Measurements from ENCODE around the gene MAP2K4. TPM values are rescaled to one million over a fixed set of nuclear protein-coding genes. Genes with fewer than 3 reads are reported as not detected.
A peak's percentile ranks its signal among the peaks of the same experiment; 100 is the strongest.

Gene MAP2K4
- total and polyA plus RNA-seq, 2 of the 13 experiments (the other 11 are each of a cell fraction or from before 2014, with no cell fraction given), result 21.5 to 35.6 TPM

GRCh38 chr17:11997147-11997971 lies 23.3 kb upstream of the MAP2K4 start, which contains the start of gene ZNF18 (continued):
- TF ChIP-seq, protein P1, sequence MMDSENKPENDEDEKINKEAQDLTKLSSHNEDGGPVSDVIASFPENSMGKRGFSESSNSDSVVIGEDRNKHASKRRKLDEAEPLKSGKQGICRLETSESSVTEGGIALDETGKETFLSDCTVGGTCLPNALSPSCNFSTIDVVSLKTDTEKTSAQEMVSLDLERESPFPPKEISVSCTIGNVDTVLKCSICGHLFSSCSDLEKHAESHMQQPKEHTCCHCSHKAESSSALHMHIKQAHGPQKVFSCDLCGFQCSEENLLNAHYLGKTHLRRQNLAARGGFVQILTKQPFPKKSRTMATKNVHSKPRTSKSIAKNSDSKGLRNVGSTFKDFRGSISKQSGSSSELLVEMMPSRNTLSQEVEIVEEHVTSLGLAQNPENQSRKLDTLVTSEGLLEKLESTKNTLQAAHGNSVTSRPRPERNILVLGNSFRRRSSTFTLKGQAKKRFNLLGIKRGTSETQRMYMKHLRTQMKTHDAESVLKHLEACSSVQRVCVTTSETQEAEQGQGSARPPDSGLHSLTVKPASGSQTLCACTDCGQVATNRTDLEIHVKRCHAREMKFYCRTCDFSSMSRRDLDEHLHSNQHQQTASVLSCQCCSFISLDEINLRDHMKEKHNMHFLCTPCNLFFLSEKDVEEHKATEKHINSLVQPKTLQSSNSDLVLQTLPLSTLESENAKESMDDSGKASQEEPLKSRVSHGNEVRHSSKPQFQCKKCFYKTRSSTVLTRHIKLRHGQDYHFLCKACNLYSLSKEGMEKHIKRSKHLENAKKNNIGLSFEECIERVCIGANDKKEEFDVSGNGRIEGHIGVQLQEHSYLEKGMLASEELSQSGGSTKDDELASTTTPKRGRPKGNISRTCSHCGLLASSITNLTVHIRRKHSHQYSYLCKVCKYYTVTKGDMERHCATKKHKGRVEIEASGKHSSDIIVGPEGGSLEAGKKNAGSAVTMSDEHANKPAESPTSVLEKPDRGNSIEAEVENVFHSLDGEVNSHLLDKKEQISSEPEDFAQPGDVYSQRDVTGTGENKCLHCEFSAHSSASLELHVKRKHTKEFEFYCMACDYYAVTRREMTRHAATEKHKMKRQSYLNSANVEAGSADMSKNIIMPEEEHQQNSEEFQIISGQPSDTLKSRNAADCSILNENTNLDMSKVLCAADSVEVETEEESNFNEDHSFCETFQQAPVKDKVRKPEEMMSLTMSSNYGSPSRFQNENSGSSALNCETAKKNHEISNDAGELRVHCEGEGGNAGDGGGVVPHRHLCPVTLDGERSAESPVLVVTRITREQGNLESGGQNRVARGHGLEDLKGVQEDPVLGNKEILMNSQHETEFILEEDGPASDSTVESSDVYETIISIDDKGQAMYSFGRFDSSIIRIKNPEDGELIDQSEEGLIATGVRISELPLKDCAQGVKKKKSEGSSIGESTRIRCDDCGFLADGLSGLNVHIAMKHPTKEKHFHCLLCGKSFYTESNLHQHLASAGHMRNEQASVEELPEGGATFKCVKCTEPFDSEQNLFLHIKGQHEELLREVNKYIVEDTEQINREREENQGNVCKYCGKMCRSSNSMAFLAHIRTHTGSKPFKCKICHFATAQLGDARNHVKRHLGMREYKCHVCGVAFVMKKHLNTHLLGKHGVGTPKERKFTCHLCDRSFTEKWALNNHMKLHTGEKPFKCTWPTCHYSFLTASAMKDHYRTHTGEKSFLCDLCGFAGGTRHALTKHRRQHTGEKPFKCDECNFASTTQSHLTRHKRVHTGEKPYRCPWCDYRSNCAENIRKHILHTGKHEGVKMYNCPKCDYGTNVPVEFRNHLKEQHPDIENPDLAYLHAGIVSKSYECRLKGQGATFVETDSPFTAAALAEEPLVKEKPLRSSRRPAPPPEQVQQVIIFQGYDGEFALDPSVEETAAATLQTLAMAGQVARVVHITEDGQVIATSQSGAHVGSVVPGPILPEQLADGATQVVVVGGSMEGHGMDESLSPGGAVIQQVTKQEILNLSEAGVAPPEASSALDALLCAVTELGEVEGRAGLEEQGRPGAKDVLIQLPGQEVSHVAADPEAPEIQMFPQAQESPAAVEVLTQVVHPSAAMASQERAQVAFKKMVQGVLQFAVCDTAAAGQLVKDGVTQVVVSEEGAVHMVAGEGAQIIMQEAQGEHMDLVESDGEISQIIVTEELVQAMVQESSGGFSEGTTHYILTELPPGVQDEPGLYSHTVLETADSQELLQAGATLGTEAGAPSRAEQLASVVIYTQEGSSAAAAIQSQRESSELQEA (CRISPR knock-in tag; IDR thresholded peaks at IDR 0.05; ENCODE audit: not compliant biosample characterization), result no peak
- TF ChIP-seq ZBTB38 (CRISPR knock-in tag; IDR thresholded peaks at IDR 0.05) (peak; percentile 89), ISL2 (CRISPR knock-in tag; IDR thresholded peaks at IDR 0.05) (0 out of 2 replicates have a peak, but pooled peaks have one; percentile 15), ZBTB2 (CRISPR knock-in tag; IDR thresholded peaks at IDR 0.05; ENCODE audit: low read depth) (0 out of 2 replicates have a peak, but pooled peaks have one; percentile 54), POLR2AphosphoS5 (IDR thresholded peaks at IDR 0.05; ENCODE audit: low read depth, low read length) (peak; percentile 94), IKZF5 (CRISPR knock-in tag; IDR thresholded peaks at IDR 0.05) (peak; percentile 49), NAIF1 (CRISPR knock-in tag; IDR thresholded peaks at IDR 0.05; ENCODE audit: borderline replicate concordance) (peak; percentile 99), ZNF777 (CRISPR knock-in tag; IDR thresholded peaks at IDR 0.05) (peak; percentile 58; the same call in 1 of the 2 replicates), FOXM1 (CRISPR knock-in tag; IDR thresholded peaks at IDR 0.05) (no peak), CREM (IDR thresholded peaks at IDR 0.05) (peak; percentile 28; the same call in 1 of the 2 replicates), CREM (CRISPR knock-in tag; IDR thresholded peaks at IDR 0.05) (no peak), U2AF1 (optimal IDR thresholded peaks at IDR 0.05; ENCODE audit: low read depth, low read length) (peak; percentile 41), PRPF4 (IDR thresholded peaks at IDR 0.05; ENCODE audit: low read depth, low read length, poor library complexity, severe bottlenecking) (peak; percentile 90)
- TF ChIP-seq, protein P2, sequence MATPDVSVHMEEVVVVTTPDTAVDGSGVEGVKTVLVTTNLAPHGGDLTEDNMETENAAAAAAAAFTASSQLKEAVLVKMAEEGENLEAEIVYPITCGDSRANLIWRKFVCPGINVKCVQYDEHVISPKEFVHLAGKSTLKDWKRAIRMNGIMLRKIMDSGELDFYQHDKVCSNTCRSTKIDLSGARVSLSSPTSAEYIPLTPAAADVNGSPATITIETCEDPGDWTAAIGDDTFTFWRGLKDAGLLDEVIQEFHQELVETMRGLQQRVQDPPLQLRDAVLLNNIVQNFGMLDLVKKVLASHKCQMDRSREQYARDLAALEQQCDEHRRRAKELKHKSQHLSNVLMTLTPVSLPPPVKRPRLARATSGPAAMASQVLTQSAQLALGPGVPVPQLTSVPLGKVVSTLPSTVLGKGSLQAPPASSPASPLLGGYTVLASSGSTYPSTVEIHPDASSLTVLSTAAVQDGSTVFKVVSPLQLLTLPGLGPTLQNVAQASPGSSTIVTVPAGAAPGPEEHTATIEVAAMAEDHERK (CRISPR knock-in tag; IDR thresholded peaks at IDR 0.05; ENCODE audit: low read depth), result 0 out of 2 replicates have a peak, but pooled peaks have one; percentile 28
